Fibroblast of villous mesenchyme (primary cell): ENCODE measurements around the gene HELZ2. TPM values are rescaled to one million over a fixed set of nuclear protein-coding genes. Genes with fewer than 3 reads are reported as not detected.

ENCODE experiments used
- DNase-seq: peaks from one replicate; pipeline ENCODE4 v3.0.0-alpha.2; 2010; ENCODE audit warnings: low read depth
- H3K4me3 ChIP-seq: 2 replicates; pipeline ENCODE4 v1.5.1; 2011; ENCODE audit warnings: low read depth, mild to moderate bottlenecking, low read length
- CTCF ChIP-seq: IDR thresholded peaks from 2 replicates; pipeline ENCODE4 v1.5.1; 2012; ENCODE audit warnings: low read depth, mild to moderate bottlenecking, low read length; ENCODE audit not compliant: insufficient read depth
- total RNA-seq: library from RNA; depleted of rRNA; stranded (reverse); fragments of >200 nt; gene quantifications from 2 replicates; pipeline ENCODE4 v1.2.3, GENCODE V29; 2012

HELZ2 gene
- 29.0 and 46.6 TPM in 2 replicates for total RNA-seq

GRCh38 chr20:63574156-63574828 is at the start of gene HELZ2:
HELZ2 (minus strand) TSS chr20:63574239; CDS start chr20:63572385, 1,854 bp downstream.
- TF ChIP-seq CTCF = no peak
- DNase-seq = peak; percentile 67
- H3K4me3 ChIP-seq = peak within 1 kb of the TSS; percentile 84

GRCh38 chr20:63622732-63623131 is 48.7 kb upstream of the HELZ2 start:
- no peak for TF ChIP-seq CTCF
- no peak overlapping the region for H3K4me3 ChIP-seq
- no peak for DNase-seq

- no peak overlapping the region for H3K4me3 ChIP-seq
- no peak for TF ChIP-seq CTCF
- DNase-seq = no peak
Measured at GRCh38 chr20:63622096-63622495, 48.1 kb upstream of the HELZ2 start.

- no peak overlapping the region for H3K4me3 ChIP-seq
- no peak for DNase-seq
- TF ChIP-seq CTCF = no peak
Measured at GRCh38 chr20:63620991-63621390, 47.0 kb upstream of the HELZ2 start.

- no peak for DNase-seq
- no peak overlapping the region for H3K4me3 ChIP-seq
- TF ChIP-seq CTCF = no peak
Measured at GRCh38 chr20:63619505-63619904, 45.5 kb upstream of the HELZ2 start.

GRCh38 chr20:63619086-63619485 is 45.0 kb upstream of the HELZ2 start:
- H3K4me3 ChIP-seq = no peak overlapping the region
- no peak for DNase-seq
- TF ChIP-seq CTCF = no peak
